CD4-positive, alpha-beta T cell (primary cell): Measurements from ENCODE around the gene ZNF691. TPM values are rescaled to one million over a fixed set of nuclear protein-coding genes. Genes with fewer than 3 reads are reported as not detected.
"Not testable (repeated sequence)": the region's sequence is repeated elsewhere in the genome, so short reads cannot be mapped to it uniquely, and the experiment has no call there.

Source experiments
- ATAC-seq: fragments of 200-7000 bp; cut with Tn5 transposase; one replicate; pipeline ENCODE4 v1.10.0; 2022; ENCODE audit warnings: mild to moderate bottlenecking; ENCODE audit not compliant: poor library complexity
- CTCF ChIA-PET: fragments of 350-600 bp; sonication (Branson Sonifier 250); formaldehyde crosslinking; loops from one replicate; lab custom pipeline; 2021; ENCODE audit warnings: antibody characterized with exemption, inconsistent platforms; lab: Charles Lee
- POLR2A ChIA-PET: fragments of 350-600 bp; sonication (Branson Sonifier 250); formaldehyde crosslinking; loops from one replicate; lab custom pipeline; 2021; ENCODE audit warnings: antibody characterized with exemption, inconsistent platforms; lab: Charles Lee
- DNase-seq, 14 experiments: peaks; one replicate each; pipeline ENCODE4 v3.0.0-alpha.2; 2013 to 2020; ENCODE audit warnings: mixed read lengths in 2 of 14
- H3K27ac ChIP-seq, 2 donors: one replicate each; pipeline versions ENCODE4 v1.5.1 to v1.7.0; 2013; ENCODE audit warnings: low read length in 2 of 2, low read depth in 1 of 2, mild to moderate bottlenecking in 1 of 2
- H3K27me3 ChIP-seq, 2 experiments: 1 replicate in 1 of 2; 2 replicates in 1 of 2; pipeline versions ENCODE4 v1.6.1 to v1.7.0; 2013; ENCODE audit warnings: low read length in 2 of 2, control low read depth in 1 of 2, mild to moderate bottlenecking in 1 of 2, moderate library complexity in 1 of 2; ENCODE audit not compliant: insufficient read depth in 2 of 2, control insufficient read depth in 1 of 2
- H3K36me3 ChIP-seq: one replicate; pipeline ENCODE4 v1.6.1; 2013; ENCODE audit warnings: low read length, control low read depth; ENCODE audit not compliant: insufficient read depth
- H3K4me1 ChIP-seq: one replicate; pipeline ENCODE4 v1.6.1; 2013; ENCODE audit warnings: low read length, control low read depth; ENCODE audit not compliant: insufficient read depth
- H3K4me3 ChIP-seq: one replicate; pipeline ENCODE4 v1.5.1; 2013; ENCODE audit warnings: mild to moderate bottlenecking, low read length, moderate library complexity
- H3K9me3 ChIP-seq, 2 experiments: 1 replicate in 1 of 2; 2 replicates in 1 of 2; pipeline versions ENCODE4 v1.6.1 to v1.7.0; 2013; ENCODE audit warnings: low read length in 2 of 2, mild to moderate bottlenecking in 2 of 2, control low read depth in 1 of 2, moderate library complexity in 1 of 2; ENCODE audit not compliant: control insufficient read depth in 1 of 2, insufficient read depth in 1 of 2
- H3K27ac Mint-ChIP-seq: one replicate; pipeline ENCODE4 v1.8.0; 2020; ENCODE audit warnings: mixed read lengths
- H3K27me3 Mint-ChIP-seq: one replicate; pipeline ENCODE4 v1.8.0; 2021; ENCODE audit warnings: mixed read lengths
- H3K36me3 Mint-ChIP-seq: one replicate; pipeline ENCODE4 v1.8.0; 2021; ENCODE audit warnings: low read depth, mixed read lengths
- H3K4me1 Mint-ChIP-seq: one replicate; pipeline ENCODE4 v1.8.0; 2021; ENCODE audit warnings: low read depth, mixed read lengths
- H3K4me3 Mint-ChIP-seq: one replicate; pipeline ENCODE4 v1.8.0; 2020; ENCODE audit warnings: mild to moderate bottlenecking, mixed read lengths
- H3K9me3 Mint-ChIP-seq: one replicate; pipeline ENCODE4 v1.8.0; 2020; ENCODE audit warnings: mixed read lengths
- intact Hi-C, 2 experiments: fragments of 100-400 bp; cut with DNase I in 1 of 2; cut with micrococcal nuclease in 1 of 2; formaldehyde crosslinking; loops; one replicate each; pipeline versions ENCODE4 v1.15.1 to v1.9.0; 2023 to 2025; cut with DNase I, micrococcal nuclease
- total RNA-seq, 174 experiments: library from RNA in 2 of 174; stranded (reverse) in 2 of 174; gene quantifications; one replicate each; pipeline ENCODE4 v1.2.3 and lab custom pipeline; 2021 to 2026
- TF ChIP-seq, protein P1 (sequence below): fragments of 200-600 bp; IDR thresholded peaks from one replicate; pipeline ENCODE4 v1.8.0; 2022; ENCODE audit warnings: antibody characterized with exemption, mild to moderate bottlenecking

Gene ZNF691
- total RNA-seq, 2 experiments from 2014 or later: 1.2 to 1.7 TPM

DNA sequence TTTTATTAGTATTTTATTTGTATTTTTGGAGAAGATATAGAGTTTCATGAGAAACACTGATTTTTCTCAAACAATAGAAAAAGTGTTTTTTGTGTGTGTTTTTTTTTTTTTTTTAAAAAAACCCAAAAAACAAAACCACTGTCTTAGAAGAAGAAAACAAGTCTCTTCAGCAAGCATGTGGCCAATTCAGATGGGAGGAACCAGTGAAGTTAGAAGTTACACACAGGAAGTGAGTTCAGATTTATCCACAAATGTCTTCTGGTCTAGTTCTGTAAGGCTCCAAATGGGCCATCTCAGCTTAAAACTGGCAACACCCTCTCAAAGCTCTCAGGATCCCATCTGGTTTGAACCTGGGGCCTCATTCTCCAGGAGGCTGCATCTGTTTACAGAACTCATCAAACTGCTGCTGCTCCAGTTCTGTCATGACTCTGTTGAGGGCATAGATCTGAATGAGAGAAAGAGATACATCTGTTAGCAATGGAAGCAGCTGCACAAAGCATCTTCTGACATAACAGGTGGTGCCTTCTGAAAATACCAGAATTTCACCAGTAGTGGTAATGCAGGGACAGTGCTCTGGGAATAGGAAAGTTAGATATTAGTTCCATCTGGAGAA is 39.3 kb upstream of the ZNF691 start:
- Histone ChIP-seq H3K27me3 (no peaks in the 10 kb centered on the region), H3K9me3 (no peaks in the 10 kb centered on the region), H3K4me3 (no peak overlapping the region), H3K27ac (peak overlapping the region in 1 of 2 donors; percentile 18), H3K36me3 (peaks cover 8% of the 10 kb centered on the region), H3K4me1 (peaks cover 5% of the 10 kb centered on the region)
- Mint-ChIP-seq H3K27me3 (no peaks in the 10 kb centered on the region), H3K36me3 (peaks cover 29% of the 10 kb centered on the region), H3K9me3 (no peaks in the 10 kb centered on the region), H3K27ac (peak overlapping the region; percentile 57), H3K4me1 (peaks cover 10% of the 10 kb centered on the region), H3K4me3 (no peak overlapping the region)
- intact Hi-C loops: no loop called here
- ChIA-PET CTCF (interaction anchor here (1.4 kb wide), 1 partner anchor 39 kb away, joined by 4 read pairs; the partner anchor contains the start of gene ZNF691), POLR2A (interaction anchor here (1.4 to 2.2 kb wide), 2 partner anchors 9 to 40 kb away, joined by 4 to 13 read pairs; partner anchors contain the start of genes C1orf50, ERMAP and P3H1)
- ATAC-seq: no peak
- TF ChIP-seq, protein P1, sequence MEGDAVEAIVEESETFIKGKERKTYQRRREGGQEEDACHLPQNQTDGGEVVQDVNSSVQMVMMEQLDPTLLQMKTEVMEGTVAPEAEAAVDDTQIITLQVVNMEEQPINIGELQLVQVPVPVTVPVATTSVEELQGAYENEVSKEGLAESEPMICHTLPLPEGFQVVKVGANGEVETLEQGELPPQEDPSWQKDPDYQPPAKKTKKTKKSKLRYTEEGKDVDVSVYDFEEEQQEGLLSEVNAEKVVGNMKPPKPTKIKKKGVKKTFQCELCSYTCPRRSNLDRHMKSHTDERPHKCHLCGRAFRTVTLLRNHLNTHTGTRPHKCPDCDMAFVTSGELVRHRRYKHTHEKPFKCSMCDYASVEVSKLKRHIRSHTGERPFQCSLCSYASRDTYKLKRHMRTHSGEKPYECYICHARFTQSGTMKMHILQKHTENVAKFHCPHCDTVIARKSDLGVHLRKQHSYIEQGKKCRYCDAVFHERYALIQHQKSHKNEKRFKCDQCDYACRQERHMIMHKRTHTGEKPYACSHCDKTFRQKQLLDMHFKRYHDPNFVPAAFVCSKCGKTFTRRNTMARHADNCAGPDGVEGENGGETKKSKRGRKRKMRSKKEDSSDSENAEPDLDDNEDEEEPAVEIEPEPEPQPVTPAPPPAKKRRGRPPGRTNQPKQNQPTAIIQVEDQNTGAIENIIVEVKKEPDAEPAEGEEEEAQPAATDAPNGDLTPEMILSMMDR: no peak
- DNase-seq: no peak

DNA sequence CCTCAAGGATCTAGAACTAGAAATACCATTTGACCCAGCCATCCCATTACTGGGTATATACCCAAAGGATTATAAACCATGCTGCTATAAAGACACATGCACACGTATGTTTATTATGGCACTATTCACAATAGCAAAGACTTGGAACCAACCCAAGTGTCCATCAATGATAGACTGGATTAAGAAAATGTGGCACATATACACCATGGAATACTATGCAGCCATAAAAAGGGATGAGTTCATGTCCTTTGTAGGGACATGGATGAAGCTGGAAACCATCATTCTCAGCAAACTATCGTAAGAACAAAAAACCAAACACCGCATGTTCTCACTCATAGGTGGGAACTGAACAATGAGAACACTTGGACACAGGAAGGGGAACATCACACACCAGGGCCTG is 31.6 kb upstream of the ZNF691 start:
- Mint-ChIP-seq H3K4me1 (peaks cover 27% of the 10 kb centered on the region), H3K36me3 (peaks cover 29% of the 10 kb centered on the region)
- not testable (repeated sequence) for H3K27ac ChIP-seq, H3K27ac Mint-ChIP-seq, H3K9me3 Mint-ChIP-seq, DNase-seq, H3K27me3 ChIP-seq, H3K27me3 Mint-ChIP-seq, H3K4me3 Mint-ChIP-seq, H3K36me3 ChIP-seq, ATAC-seq, H3K4me3 ChIP-seq, H3K9me3 ChIP-seq
- peaks cover 10% of the 10 kb centered on the region for H3K4me1 ChIP-seq
- ChIA-PET POLR2A (interaction anchor here (3.3 kb wide), 1 partner anchor 31 kb away, joined by 23 read pairs; the partner anchor contains the start of gene ZNF691), CTCF (interaction anchor here (1.2 to 3.4 kb wide), 2 partner anchors 32 to 259 kb away, joined by 4 to 20 read pairs; partner anchors contain the start of gene ZNF691)
- intact Hi-C loops: loop anchor here in 1 of 2 experiments (5.0 to 10.0 kb wide), 3 partner anchors 142 to 1130 kb away; partner anchors contain the start of genes IPO13, PPCS, SLC2A1 and ZMYND12

DNA sequence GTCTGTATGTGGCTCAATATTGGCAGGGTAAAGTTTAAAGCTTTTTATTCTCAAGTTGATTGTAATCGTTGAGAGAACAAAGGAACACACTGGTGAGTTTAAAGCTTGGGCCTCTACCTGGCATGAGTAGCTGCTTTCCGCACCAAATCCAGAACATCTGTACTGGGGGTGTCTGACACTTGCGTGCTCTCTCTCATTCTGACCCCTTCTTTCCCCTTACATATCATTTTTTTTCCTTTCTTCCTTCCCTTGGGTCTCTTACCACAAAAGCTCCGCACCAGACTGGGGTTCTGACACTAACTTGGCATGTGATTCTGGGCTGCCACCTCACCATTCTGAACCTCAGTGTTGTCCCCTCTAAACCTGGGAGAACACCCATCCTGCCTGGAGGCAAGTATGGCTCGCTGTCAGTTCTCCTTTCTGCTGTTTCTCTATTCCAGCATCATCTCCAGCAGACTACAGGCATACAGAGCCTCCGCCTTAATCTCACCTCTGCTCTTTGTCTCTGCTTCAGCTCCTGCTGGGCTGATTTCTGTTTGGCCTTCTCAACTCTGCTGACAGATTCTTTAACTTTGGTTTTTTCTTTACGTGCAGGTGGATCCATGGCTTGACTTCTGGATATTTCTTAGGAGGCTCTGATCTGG is 30.4 kb upstream of the ZNF691 start:
- TF ChIP-seq, protein P1: no peak
- POLR2A ChIA-PET: interaction anchor here (1.0 to 3.3 kb wide), 8 partner anchors 9 to 482 kb away, joined by 3 to 53 read pairs (median 6); partner anchors contain the start of genes C1orf50, P3H1, PPIH and YBX1
- CTCF ChIA-PET: interaction anchor here (0.6 to 3.4 kb wide), 4 partner anchors 30 to 257 kb away, joined by 3 to 20 read pairs (median 6); partner anchors contain the start of gene ZNF691
- ATAC-seq: peak; percentile 11
- H3K27ac ChIP-seq: peak overlapping the region; percentile 77 to 79
- no peaks in the 10 kb centered on the region for H3K27me3 ChIP-seq
- peaks cover 10% of the 10 kb centered on the region for H3K4me1 ChIP-seq
- peaks cover 32% of the 10 kb centered on the region for H3K4me1 Mint-ChIP-seq
- H3K36me3 ChIP-seq: peaks cover 5% of the 10 kb centered on the region
- H3K27ac Mint-ChIP-seq: peak overlapping the region; percentile 89
- H3K27me3 Mint-ChIP-seq: no peaks in the 10 kb centered on the region
- peak in 2 of 14 experiments; percentile 3 to 10 for DNase-seq
- H3K4me3 Mint-ChIP-seq: peak overlapping the region; percentile 96
- peaks cover 29% of the 10 kb centered on the region for H3K36me3 Mint-ChIP-seq
- H3K9me3 ChIP-seq: no peaks in the 10 kb centered on the region
- intact Hi-C loops: loop anchor here (1.0 to 10.0 kb wide), 7 partner anchors 31 to 1129 kb away; partner anchors contain the start of genes C1orf50 (in 2 of the 2), P3H1 (in 2 of the 2), CFAP57 (in 1 of the 2) and EBNA1BP2 (in 1 of the 2)
- no peaks in the 10 kb centered on the region for H3K9me3 Mint-ChIP-seq
- peak overlapping the region; percentile 78 for H3K4me3 ChIP-seq
